ENCODE results near the gene TSPAN33.
A peak's percentile ranks its signal among the peaks of the same experiment; 100 is the strongest.

The TSPAN33 gene

GRCh38 chr7:129149511-129149910 lies 5.0 kb downstream of the TSPAN33 start:
- Mint-ChIP-seq H3K9me3 (no peaks in the 10 kb centered on the region), H3K4me3 (no peak overlapping the region), H3K4me1 (peaks cover 6% of the 10 kb centered on the region), H3K27ac (no peak overlapping the region), H3K36me3 (no peaks in the 10 kb centered on the region), H3K27me3 (peaks cover 37% of the 10 kb centered on the region)
- no peak for DNase-seq
- CTCF ChIA-PET, result no interaction called here

- H3K36me3 Mint-ChIP-seq, result no peaks in the 10 kb centered on the region
- no peaks in the 10 kb centered on the region for H3K9me3 Mint-ChIP-seq
- CTCF ChIA-PET, result interaction anchor here (0.6 to 1.6 kb wide), 4 partner anchors 13 to 68 kb away, joined by 3 to 6 read pairs (median 3); no protein-coding TSS in a partner anchor
- no peak overlapping the region for H3K4me3 Mint-ChIP-seq
- H3K27me3 Mint-ChIP-seq, result peaks cover 32% of the 10 kb centered on the region
- H3K4me1 Mint-ChIP-seq, result peaks cover 4% of the 10 kb centered on the region
- no peak for DNase-seq
- H3K27ac Mint-ChIP-seq, result no peak overlapping the region
These were observed 5.9 kb downstream of the TSPAN33 start for GRCh38 chr7:129150199-129150996.

GRCh38 chr7:129157651-129158050 lies 13.1 kb downstream of the TSPAN33 start:
- Mint-ChIP-seq H3K9me3 (no peaks in the 10 kb centered on the region), H3K36me3 (no peaks in the 10 kb centered on the region), H3K4me3 (no peak overlapping the region), H3K27me3 (peaks cover 4% of the 10 kb centered on the region), H3K4me1 (no peaks in the 10 kb centered on the region), H3K27ac (no peak overlapping the region)
- no peak for DNase-seq
- CTCF ChIA-PET, result no interaction called here

DNA sequence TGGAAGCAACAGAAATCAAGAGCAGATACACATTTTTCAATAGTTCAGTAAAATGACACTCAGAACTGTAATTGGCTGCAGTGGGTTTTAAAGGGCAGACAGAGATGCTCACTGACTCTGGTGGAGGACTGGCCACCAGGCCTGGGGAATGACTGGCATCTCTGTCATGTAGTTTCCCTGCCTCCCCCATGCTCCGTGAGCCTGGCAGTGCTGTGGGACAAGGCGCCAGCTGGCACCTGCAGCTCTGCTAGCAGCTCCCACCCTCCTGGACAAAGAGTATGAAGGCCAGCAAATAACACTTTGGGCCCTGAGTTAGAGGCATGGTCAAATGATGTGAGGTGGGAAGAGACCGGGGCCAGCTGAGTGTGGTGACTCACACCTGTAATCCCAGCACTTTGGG lies 15.0 kb downstream of the TSPAN33 start:
- Mint-ChIP-seq H3K27ac (no peak overlapping the region), H3K9me3 (no peaks in the 10 kb centered on the region), H3K4me3 (no peak overlapping the region), H3K27me3 (peaks cover 4% of the 10 kb centered on the region), H3K4me1 (no peaks in the 10 kb centered on the region), H3K36me3 (no peaks in the 10 kb centered on the region)
- CTCF ChIA-PET, result interaction anchor here (1.4 to 1.6 kb wide), 2 partner anchors 10 to 51 kb away, joined by 4 to 6 read pairs; no protein-coding TSS in a partner anchor
- DNase-seq, result no peak

DNA sequence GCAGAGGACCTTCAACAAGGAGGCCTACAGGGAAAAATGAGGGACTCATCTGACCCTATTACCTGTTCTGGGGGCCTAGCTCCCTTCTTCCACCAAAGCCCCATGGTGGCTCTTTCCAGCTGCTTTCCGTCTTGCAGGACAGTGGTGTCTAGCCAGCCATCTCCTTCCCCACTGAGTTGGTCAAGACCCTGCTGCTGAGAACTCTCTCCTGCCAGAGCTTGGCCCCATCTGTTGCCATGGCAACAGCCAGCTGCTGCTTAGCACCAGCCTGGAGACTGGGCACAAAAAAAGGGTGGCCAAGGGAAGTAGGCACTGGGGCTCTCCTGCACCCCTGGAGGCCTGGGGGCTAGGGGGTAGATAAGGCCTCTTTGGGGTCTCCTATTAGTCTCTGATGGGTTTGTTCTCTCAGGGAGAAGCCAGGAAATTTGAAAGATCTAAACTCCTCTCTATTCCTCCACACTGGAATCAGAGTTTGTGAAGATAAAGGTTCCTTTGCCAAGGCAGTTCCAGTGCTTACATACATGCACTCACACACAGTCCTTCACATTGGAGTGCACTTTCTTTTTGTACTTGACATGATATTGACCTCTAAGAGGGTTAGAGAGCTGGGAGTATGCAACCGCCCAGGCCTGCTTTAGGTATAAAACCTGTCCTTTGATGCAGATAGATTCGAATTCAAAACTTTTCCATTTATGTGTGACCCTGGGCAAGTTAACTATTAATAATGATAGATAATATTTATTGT lies 15.8 kb downstream of the TSPAN33 start:
- Mint-ChIP-seq H3K9me3 (no peaks in the 10 kb centered on the region), H3K36me3 (no peaks in the 10 kb centered on the region), H3K4me3 (no peak overlapping the region), H3K4me1 (no peaks in the 10 kb centered on the region), H3K27ac (no peak overlapping the region), H3K27me3 (peaks cover 4% of the 10 kb centered on the region)
- CTCF ChIA-PET, result interaction anchor here (1.4 to 1.6 kb wide), 2 partner anchors 9 to 50 kb away, joined by 4 to 6 read pairs; no protein-coding TSS in a partner anchor
- DNase-seq, result no peak

DNA sequence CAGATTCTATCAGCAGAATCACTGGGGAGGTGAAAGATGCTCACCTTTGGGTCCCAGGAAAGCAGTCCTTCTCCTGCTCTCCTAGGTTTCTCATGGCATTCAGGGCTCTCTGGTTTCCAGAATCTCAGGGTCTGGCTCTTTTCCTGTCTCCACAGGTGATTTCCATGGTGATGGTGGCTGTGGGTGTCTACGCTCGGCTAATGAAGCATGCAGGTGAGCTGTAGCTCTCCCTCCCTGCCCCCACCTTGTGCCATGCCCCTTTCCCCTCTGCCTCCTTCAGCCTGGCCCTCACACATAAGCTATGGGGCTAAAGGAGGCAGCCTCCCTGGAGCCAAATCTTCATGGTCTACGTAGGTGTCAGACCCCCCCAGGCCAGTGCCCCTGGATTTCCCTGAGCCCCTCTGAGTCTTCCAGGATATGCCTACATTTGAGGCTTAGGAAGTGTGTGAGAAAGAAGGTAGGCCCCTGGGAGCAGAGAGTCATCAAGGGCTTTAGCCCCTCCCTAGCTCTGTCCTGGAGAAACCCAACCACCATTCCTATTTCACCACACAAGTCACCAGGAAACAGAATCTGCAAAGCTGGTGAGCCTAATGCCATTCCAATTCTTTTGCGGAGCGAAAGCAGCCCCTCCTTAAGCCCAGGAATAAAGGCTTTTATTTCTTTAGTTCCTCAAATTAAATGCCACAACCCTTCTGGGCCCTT lies 17.2 kb downstream of the TSPAN33 start:
- no peak for DNase-seq
- no peak overlapping the region for H3K4me3 Mint-ChIP-seq

GRCh38 chr7:129162732-129163131 lies 18.2 kb downstream of the TSPAN33 start:
- Mint-ChIP-seq H3K27me3 (peaks cover 8% of the 10 kb centered on the region), H3K4me3 (no peak overlapping the region), H3K4me1 (no peaks in the 10 kb centered on the region), H3K9me3 (no peaks in the 10 kb centered on the region), H3K36me3 (no peaks in the 10 kb centered on the region), H3K27ac (no peak overlapping the region)
- no peak for DNase-seq
- CTCF ChIA-PET, result interaction anchor here (1.3 to 9.5 kb wide), 5 partner anchors 10 to 52 kb away, joined by 3 to 108 read pairs (median 9); no protein-coding TSS in a partner anchor

More for the DNA sequence above, 17.2 kb downstream of the TSPAN33 start:
- CTCF ChIA-PET, result interaction anchor here (9.5 kb wide), 1 partner anchor 50 kb away, joined by 108 read pairs; no protein-coding TSS in a partner anchor
- Mint-ChIP-seq H3K4me1 (no peaks in the 10 kb centered on the region), H3K36me3 (no peaks in the 10 kb centered on the region), H3K9me3 (no peaks in the 10 kb centered on the region), H3K27me3 (peaks cover 4% of the 10 kb centered on the region), H3K27ac (no peak overlapping the region)

DNA sequence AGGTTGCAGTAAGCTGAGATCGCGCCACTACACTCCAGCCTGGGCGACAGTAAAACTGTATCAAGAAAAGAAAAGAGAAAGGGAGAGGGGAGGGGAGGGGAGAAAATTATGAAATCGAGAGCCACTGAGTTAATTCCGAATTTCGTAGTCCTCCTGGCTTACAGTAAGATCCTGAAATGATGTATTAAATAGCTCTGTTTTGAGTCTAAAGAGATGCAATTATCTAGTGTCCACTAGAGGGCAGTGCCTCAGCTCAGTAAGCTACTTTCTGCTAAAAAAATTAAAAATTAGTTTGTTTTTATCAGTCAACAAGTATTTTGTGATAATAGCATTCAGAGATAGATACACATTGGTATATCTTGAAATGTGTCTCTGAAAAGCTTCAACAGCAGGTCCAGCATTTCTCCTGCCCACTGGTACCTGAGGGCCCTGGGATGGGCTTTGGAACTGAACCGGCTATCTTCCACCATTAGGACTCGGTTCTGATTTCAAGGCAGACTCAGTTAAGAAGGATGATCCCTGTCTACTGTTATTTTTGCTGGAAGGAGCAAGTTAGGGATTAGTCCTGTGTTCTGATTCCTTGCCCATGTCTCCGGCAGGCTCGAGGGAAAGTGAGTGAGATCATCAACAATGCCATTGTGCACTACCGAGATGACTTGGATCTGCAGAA lies 19.5 kb downstream of the TSPAN33 start:
- CTCF ChIA-PET, result interaction anchor here (0.6 to 9.5 kb wide), 45 partner anchors 8 to 409 kb away, joined by 3 to 108 read pairs (median 4); partner anchors contain the start of gene TSPAN33
- Mint-ChIP-seq H3K36me3 (no peaks in the 10 kb centered on the region), H3K27ac (no peak overlapping the region), H3K27me3 (peaks cover 17% of the 10 kb centered on the region), H3K4me1 (peaks cover 11% of the 10 kb centered on the region), H3K4me3 (no peak overlapping the region), H3K9me3 (no peaks in the 10 kb centered on the region)
- no peak for DNase-seq

- H3K4me3 Mint-ChIP-seq, result no peak overlapping the region
- CTCF ChIA-PET, result interaction anchor here (0.7 to 9.5 kb wide), 3 partner anchors 45 to 75 kb away, joined by 3 to 108 read pairs (median 9); no protein-coding TSS in a partner anchor
- no peaks in the 10 kb centered on the region for H3K9me3 Mint-ChIP-seq
- H3K27ac Mint-ChIP-seq, result no peak overlapping the region
- H3K4me1 Mint-ChIP-seq, result peaks cover 20% of the 10 kb centered on the region
- H3K36me3 Mint-ChIP-seq, result no peaks in the 10 kb centered on the region
- no peak for DNase-seq
- peaks cover 24% of the 10 kb centered on the region for H3K27me3 Mint-ChIP-seq
These were observed 22.2 kb downstream of the TSPAN33 start for GRCh38 chr7:129166745-129167144.

GRCh38 chr7:129167817-129168216 lies 23.3 kb downstream of the TSPAN33 start:
- Mint-ChIP-seq H3K27me3 (peaks cover 24% of the 10 kb centered on the region), H3K9me3 (no peaks in the 10 kb centered on the region), H3K36me3 (no peaks in the 10 kb centered on the region), H3K27ac (no peak overlapping the region), H3K4me3 (peak overlapping the region; percentile 11), H3K4me1 (peaks cover 20% of the 10 kb centered on the region)
- CTCF ChIA-PET, result interaction anchor here (2.9 to 9.5 kb wide), 2 partner anchors 44 to 51 kb away, joined by 9 to 108 read pairs; no protein-coding TSS in a partner anchor
- no peak for DNase-seq

- Mint-ChIP-seq H3K4me3 (peak overlapping the region; percentile 65), H3K9me3 (no peaks in the 10 kb centered on the region), H3K36me3 (no peaks in the 10 kb centered on the region), H3K27ac (no peak overlapping the region), H3K27me3 (peaks cover 28% of the 10 kb centered on the region), H3K4me1 (peaks cover 20% of the 10 kb centered on the region)
- no peak for DNase-seq
- CTCF ChIA-PET, result interaction anchor here (1.3 to 9.5 kb wide), 3 partner anchors 43 to 50 kb away, joined by 3 to 108 read pairs (median 9); no protein-coding TSS in a partner anchor
These were observed 23.9 kb downstream of the TSPAN33 start for GRCh38 chr7:129168231-129169021.

GRCh38 chr7:129169171-129169671 lies 24.7 kb downstream of the TSPAN33 start:
- no peaks in the 10 kb centered on the region for H3K36me3 Mint-ChIP-seq
- H3K4me3 Mint-ChIP-seq, result peak overlapping the region; percentile 65
- CTCF ChIA-PET, result interaction anchor here (1.0 to 9.5 kb wide), 4 partner anchors 10 to 80 kb away, joined by 3 to 108 read pairs (median 4); no protein-coding TSS in a partner anchor
- peak; percentile 60 for DNase-seq
- H3K27ac Mint-ChIP-seq, result no peak overlapping the region
- peaks cover 32% of the 10 kb centered on the region for H3K27me3 Mint-ChIP-seq
- H3K4me1 Mint-ChIP-seq, result peaks cover 20% of the 10 kb centered on the region
- no peaks in the 10 kb centered on the region for H3K9me3 Mint-ChIP-seq
